ENCODE results near the gene FIGN. TPM values are rescaled to one million over a fixed set of nuclear protein-coding genes. Genes with fewer than 3 reads are reported as not detected.

FIGN gene
- total RNA-seq, 5 donors from 2014 or later (not counting 1 experiment from before 2014, with no cell fraction given), result 0.03 to 0.16 TPM; not detected in 3

- Histone ChIP-seq H3K4me3 (ENCODE audit: control insufficient read depth in 1 of 2, extremely low read depth in 1 of 2, low read length in 1 of 2) (no peak overlapping the region), H3K4me1 (ENCODE audit: control insufficient read depth in 1 of 2, extremely low read depth in 1 of 2, insufficient read depth in 2 of 2, low read length in 2 of 2) (no peaks in the 10 kb centered on the region), H3K27ac (ENCODE audit: low read length) (no peak overlapping the region), H3K9me3 (no peaks in the 10 kb centered on the region), H3K27me3 (replicated peaks in 1 of 2; ENCODE audit: control insufficient read depth in 2 of 2, extremely low read depth in 1 of 2, insufficient read depth in 2 of 2, low read length in 1 of 2) (no peaks in the 10 kb centered on the region), H3K36me3 (ENCODE audit: control insufficient read depth in 2 of 2, extremely low read depth in 1 of 2, insufficient read depth in 1 of 2, low read length in 1 of 2) (no peaks in the 10 kb centered on the region)
- POLR2A ChIA-PET, result no interaction called here
- no peaks in the 10 kb centered on the region for H3K27me3 Mint-ChIP-seq
- CTCF ChIA-PET, result no interaction called here
- no CpG with 5 or more reads among the region's 4 CpGs for WGBS (ENCODE audit: insufficient coverage)
- no peaks in the 10 kb centered on the region for H3K36me3 Mint-ChIP-seq
- DNase-seq, result no peak
- no peak for ATAC-seq (replicated peaks in 1 of 4)
- no peaks in the 10 kb centered on the region for H3K4me1 Mint-ChIP-seq
- H3K4me3 Mint-ChIP-seq, result no peak overlapping the region
- H3K27ac Mint-ChIP-seq, result no peak overlapping the region
- peaks cover 0 to 8% (median 0%) of the 10 kb centered on the region in 3 donors for H3K9me3 Mint-ChIP-seq
These were observed 130.8 kb downstream of the FIGN start for GRCh38 chr2:163604941-163605555.

DNA sequence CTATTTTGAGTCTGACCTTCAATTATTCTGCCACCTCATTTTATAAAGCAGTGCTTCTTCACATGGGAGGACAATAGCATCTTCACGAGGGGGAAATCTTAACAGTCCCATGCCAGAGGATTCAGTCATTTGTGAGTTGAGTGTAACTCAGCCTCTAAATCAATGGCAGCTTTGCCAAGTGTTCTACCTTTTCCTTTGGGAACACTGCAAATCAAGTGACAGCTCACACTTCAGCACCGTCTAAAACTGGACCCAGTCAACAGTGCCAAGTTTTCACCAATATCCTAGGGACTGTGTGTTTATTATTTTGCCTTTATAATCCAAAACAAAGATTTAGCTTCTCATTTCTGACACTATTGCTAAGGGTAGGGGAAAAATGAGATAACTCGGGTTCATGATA is 133.6 kb downstream of the FIGN start:
- ATAC-seq (replicated peaks in 1 of 4) (no peak), DNase-seq (no peak)
- CTCF ChIA-PET, result interaction anchor here in 1 of 2 donors (0.6 kb wide), 1 partner anchor 59 kb away, joined by 5 read pairs; no protein-coding TSS in a partner anchor
- Mint-ChIP-seq H3K36me3 (no peaks in the 10 kb centered on the region), H3K4me3 (no peak overlapping the region), H3K27ac (no peak overlapping the region), H3K9me3 (peaks cover 0 to 8% (median 7%) of the 10 kb centered on the region in 3 donors), H3K4me1 (no peaks in the 10 kb centered on the region), H3K27me3 (no peaks in the 10 kb centered on the region)
- whole genome bisulfite sequencing (ENCODE audit: insufficient coverage), result no CpG with 5 or more reads among the region's 3 CpGs
- H3K27me3 ChIP-seq (replicated peaks in 1 of 2; ENCODE audit: control insufficient read depth in 2 of 2, extremely low read depth in 1 of 2, insufficient read depth in 2 of 2, low read length in 1 of 2), result no peaks in the 10 kb centered on the region
- no peak overlapping the region for H3K4me3 ChIP-seq (ENCODE audit: control insufficient read depth in 1 of 2, extremely low read depth in 1 of 2, low read length in 1 of 2)
- H3K4me1 ChIP-seq (ENCODE audit: control insufficient read depth in 1 of 2, extremely low read depth in 1 of 2, insufficient read depth in 2 of 2, low read length in 2 of 2), result no peaks in the 10 kb centered on the region
- H3K9me3 ChIP-seq, result no peaks in the 10 kb centered on the region
- no peak overlapping the region for H3K27ac ChIP-seq (ENCODE audit: low read length)
- POLR2A ChIA-PET, result no interaction called here
- H3K36me3 ChIP-seq (ENCODE audit: control insufficient read depth in 2 of 2, extremely low read depth in 1 of 2, insufficient read depth in 1 of 2, low read length in 1 of 2), result no peaks in the 10 kb centered on the region

GRCh38 chr2:163601377-163601776 is 134.4 kb downstream of the FIGN start:
- Mint-ChIP-seq H3K27ac (no peak overlapping the region), H3K27me3 (no peaks in the 10 kb centered on the region), H3K4me3 (no peak overlapping the region), H3K9me3 (peaks cover 0 to 8% (median 7%) of the 10 kb centered on the region in 3 donors), H3K4me1 (no peaks in the 10 kb centered on the region), H3K36me3 (no peaks in the 10 kb centered on the region)
- no peak for DNase-seq
- Histone ChIP-seq H3K4me1 (ENCODE audit: control insufficient read depth in 1 of 2, extremely low read depth in 1 of 2, insufficient read depth in 2 of 2, low read length in 2 of 2) (no peaks in the 10 kb centered on the region), H3K27me3 (replicated peaks in 1 of 2; ENCODE audit: control insufficient read depth in 2 of 2, extremely low read depth in 1 of 2, insufficient read depth in 2 of 2, low read length in 1 of 2) (no peaks in the 10 kb centered on the region), H3K27ac (ENCODE audit: low read length) (no peak overlapping the region), H3K4me3 (ENCODE audit: control insufficient read depth in 1 of 2, extremely low read depth in 1 of 2, low read length in 1 of 2) (no peak overlapping the region), H3K36me3 (ENCODE audit: control insufficient read depth in 2 of 2, extremely low read depth in 1 of 2, insufficient read depth in 1 of 2, low read length in 1 of 2) (no peaks in the 10 kb centered on the region), H3K9me3 (no peaks in the 10 kb centered on the region)
- no CpG with 5 or more reads among the region's 7 CpGs for WGBS (ENCODE audit: insufficient coverage)
- ATAC-seq (replicated peaks in 1 of 4), result no peak
- ChIA-PET POLR2A (no interaction called here), CTCF (interaction anchor here in 1 of 2 donors (0.6 kb wide), 1 partner anchor 58 kb away, joined by 5 read pairs; no protein-coding TSS in a partner anchor)

- H3K27ac ChIP-seq (ENCODE audit: low read length), result no peak overlapping the region
- no peaks in the 10 kb centered on the region for H3K36me3 Mint-ChIP-seq
These were observed 135.0 kb downstream of the FIGN start for GRCh38 chr2:163600801-163601200.

DNA sequence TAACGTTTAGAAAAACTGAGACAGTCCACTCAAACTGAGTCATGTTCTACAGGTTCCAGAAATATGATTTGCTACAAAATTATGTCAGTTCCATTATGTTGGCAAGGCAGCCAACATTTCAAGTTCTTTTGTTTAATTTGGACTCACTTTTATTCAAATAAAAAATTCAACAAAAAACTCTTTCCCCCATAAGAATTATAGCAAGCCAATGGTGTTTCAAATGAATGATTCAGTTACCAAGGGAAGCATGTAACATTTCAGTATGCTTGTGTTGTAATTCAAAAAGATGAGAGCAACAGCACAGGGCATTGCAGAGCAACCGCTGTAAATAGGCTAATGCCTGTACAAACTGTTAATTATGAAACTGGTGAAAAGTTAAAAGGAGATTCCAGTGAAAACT is 140.8 kb downstream of the FIGN start:
- Histone ChIP-seq H3K4me1 (ENCODE audit: control insufficient read depth in 1 of 2, extremely low read depth in 1 of 2, insufficient read depth in 2 of 2, low read length in 2 of 2) (no peaks in the 10 kb centered on the region), H3K9me3 (no peaks in the 10 kb centered on the region), H3K27me3 (replicated peaks in 1 of 2; ENCODE audit: control insufficient read depth in 2 of 2, extremely low read depth in 1 of 2, insufficient read depth in 2 of 2, low read length in 1 of 2) (no peaks in the 10 kb centered on the region), H3K36me3 (ENCODE audit: control insufficient read depth in 2 of 2, extremely low read depth in 1 of 2, insufficient read depth in 1 of 2, low read length in 1 of 2) (no peaks in the 10 kb centered on the region), H3K27ac (ENCODE audit: low read length) (no peak overlapping the region), H3K4me3 (ENCODE audit: control insufficient read depth in 1 of 2, extremely low read depth in 1 of 2, low read length in 1 of 2) (no peak overlapping the region)
- Mint-ChIP-seq H3K4me3 (no peak overlapping the region), H3K36me3 (no peaks in the 10 kb centered on the region), H3K4me1 (no peaks in the 10 kb centered on the region), H3K9me3 (peaks cover 0 to 8% (median 4%) of the 10 kb centered on the region in 3 donors), H3K27me3 (no peaks in the 10 kb centered on the region), H3K27ac (no peak overlapping the region)
- WGBS (ENCODE audit: insufficient coverage), result 50% methylated on average over 1 of the region's 2 CpGs
- no peak for DNase-seq
- CTCF ChIA-PET, result no interaction called here
- POLR2A ChIA-PET, result no interaction called here
- no peak for ATAC-seq (replicated peaks in 1 of 4)

More at GRCh38 chr2:163600801-163601200, 135.0 kb downstream of the FIGN start:
- H3K36me3 ChIP-seq (ENCODE audit: control insufficient read depth in 2 of 2, extremely low read depth in 1 of 2, insufficient read depth in 1 of 2, low read length in 1 of 2), result no peaks in the 10 kb centered on the region
- Mint-ChIP-seq H3K4me3 (no peak overlapping the region), H3K9me3 (peaks cover 0 to 8% (median 7%) of the 10 kb centered on the region in 3 donors), H3K27me3 (no peaks in the 10 kb centered on the region), H3K27ac (no peak overlapping the region), H3K4me1 (no peaks in the 10 kb centered on the region)
- no CpG with 5 or more reads among the region's 3 CpGs for WGBS (ENCODE audit: insufficient coverage)
- H3K9me3 ChIP-seq, result no peaks in the 10 kb centered on the region
- no peaks in the 10 kb centered on the region for H3K4me1 ChIP-seq (ENCODE audit: control insufficient read depth in 1 of 2, extremely low read depth in 1 of 2, insufficient read depth in 2 of 2, low read length in 2 of 2)
- DNase-seq (no peak), ATAC-seq (replicated peaks in 1 of 4) (no peak)
- POLR2A ChIA-PET, result no interaction called here
- no peaks in the 10 kb centered on the region for H3K27me3 ChIP-seq (replicated peaks in 1 of 2; ENCODE audit: control insufficient read depth in 2 of 2, extremely low read depth in 1 of 2, insufficient read depth in 2 of 2, low read length in 1 of 2)
- no peak overlapping the region for H3K4me3 ChIP-seq (ENCODE audit: control insufficient read depth in 1 of 2, extremely low read depth in 1 of 2, low read length in 1 of 2)
- CTCF ChIA-PET, result no interaction called here

DNA sequence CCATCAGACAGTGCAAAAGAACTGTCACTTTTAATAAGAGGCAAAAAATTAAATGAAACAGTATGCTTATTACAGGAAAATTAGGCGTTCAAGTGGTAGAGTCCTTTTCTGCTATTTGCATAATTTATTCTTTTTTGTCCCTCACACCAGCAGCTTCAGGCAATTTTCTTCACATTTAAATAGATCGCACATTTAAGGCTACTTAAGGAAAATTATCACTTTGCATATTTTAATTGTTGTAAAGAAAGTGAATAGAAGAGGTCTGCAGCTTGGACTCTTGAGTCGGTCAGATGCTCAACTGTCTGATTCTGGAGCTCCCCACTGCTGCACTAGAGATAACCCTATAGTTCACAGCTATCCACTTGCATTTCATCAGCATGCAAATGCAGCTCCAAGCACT is 141.3 kb downstream of the FIGN start:
- H3K27ac Mint-ChIP-seq, result no peak overlapping the region
- H3K9me3 ChIP-seq, result no peaks in the 10 kb centered on the region
- H3K36me3 Mint-ChIP-seq, result no peaks in the 10 kb centered on the region
- no peak overlapping the region for H3K4me3 Mint-ChIP-seq
- H3K27ac ChIP-seq (ENCODE audit: low read length), result no peak overlapping the region
- peaks cover 0 to 4% (median 2%) of the 10 kb centered on the region in 3 donors for H3K9me3 Mint-ChIP-seq
- no peaks in the 10 kb centered on the region for H3K4me1 ChIP-seq (ENCODE audit: control insufficient read depth in 1 of 2, extremely low read depth in 1 of 2, insufficient read depth in 2 of 2, low read length in 2 of 2)
- no peak overlapping the region for H3K4me3 ChIP-seq (ENCODE audit: control insufficient read depth in 1 of 2, extremely low read depth in 1 of 2, low read length in 1 of 2)
- no peaks in the 10 kb centered on the region for H3K27me3 ChIP-seq (replicated peaks in 1 of 2; ENCODE audit: control insufficient read depth in 2 of 2, extremely low read depth in 1 of 2, insufficient read depth in 2 of 2, low read length in 1 of 2)
- WGBS (ENCODE audit: insufficient coverage), result no CpG with 5 or more reads among the region's 3 CpGs
- ChIA-PET POLR2A (no interaction called here), CTCF (no interaction called here)
- no peaks in the 10 kb centered on the region for H3K27me3 Mint-ChIP-seq
- DNase-seq (no peak), ATAC-seq (replicated peaks in 1 of 4) (no peak)
- H3K36me3 ChIP-seq (ENCODE audit: control insufficient read depth in 2 of 2, extremely low read depth in 1 of 2, insufficient read depth in 1 of 2, low read length in 1 of 2), result no peaks in the 10 kb centered on the region
- no peaks in the 10 kb centered on the region for H3K4me1 Mint-ChIP-seq

DNA sequence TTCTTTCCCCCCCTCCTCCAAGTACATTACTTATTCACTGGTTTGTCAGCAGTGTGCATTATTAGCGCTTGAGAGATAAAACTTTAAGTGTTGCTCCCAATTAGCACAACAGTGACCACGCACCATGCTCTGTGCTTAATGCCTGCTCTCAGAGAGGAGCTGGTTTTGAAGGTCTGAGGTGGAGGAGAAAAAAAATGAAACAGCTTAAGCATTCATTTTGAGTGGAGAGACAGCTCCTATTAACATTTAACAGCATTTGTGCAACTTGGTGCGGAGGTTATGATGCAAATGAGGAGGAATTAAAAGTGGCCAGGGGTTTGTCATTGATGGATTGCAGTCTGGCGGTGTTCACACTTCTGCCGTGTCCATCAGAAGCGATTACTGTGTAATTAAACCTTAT is 141.8 kb downstream of the FIGN start:
- Histone ChIP-seq H3K4me1 (ENCODE audit: control insufficient read depth in 1 of 2, extremely low read depth in 1 of 2, insufficient read depth in 2 of 2, low read length in 2 of 2) (no peaks in the 10 kb centered on the region), H3K27me3 (replicated peaks in 1 of 2; ENCODE audit: control insufficient read depth in 2 of 2, extremely low read depth in 1 of 2, insufficient read depth in 2 of 2, low read length in 1 of 2) (no peaks in the 10 kb centered on the region), H3K9me3 (no peaks in the 10 kb centered on the region), H3K27ac (ENCODE audit: low read length) (no peak overlapping the region), H3K4me3 (ENCODE audit: control insufficient read depth in 1 of 2, extremely low read depth in 1 of 2, low read length in 1 of 2) (no peak overlapping the region), H3K36me3 (ENCODE audit: control insufficient read depth in 2 of 2, extremely low read depth in 1 of 2, insufficient read depth in 1 of 2, low read length in 1 of 2) (no peaks in the 10 kb centered on the region)
- H3K9me3 Mint-ChIP-seq, result peaks cover 0 to 2% (median 0%) of the 10 kb centered on the region in 3 donors
- H3K36me3 Mint-ChIP-seq, result no peaks in the 10 kb centered on the region
- CTCF ChIA-PET, result no interaction called here
- no peak overlapping the region for H3K27ac Mint-ChIP-seq
- POLR2A ChIA-PET, result no interaction called here
- no peak overlapping the region for H3K4me3 Mint-ChIP-seq
- no peaks in the 10 kb centered on the region for H3K4me1 Mint-ChIP-seq
- ATAC-seq (replicated peaks in 1 of 4) (no peak), DNase-seq (no peak)
- no peaks in the 10 kb centered on the region for H3K27me3 Mint-ChIP-seq
- WGBS (ENCODE audit: insufficient coverage), result 100% methylated on average over 2 of the region's 6 CpGs
